GM18519 (cell line): ENCODE data around the gene PPP4R3B.

ENCODE experiments used
- ATAC-seq: cut with Tn5 transposase; IDR thresholded peaks from one replicate; pipeline ENCODE4 v1.9.1; 2021; ENCODE audit warnings: mild to moderate bottlenecking, moderate library complexity; ENCODE audit not compliant: unreplicated experiment, low FRiP score

The PPP4R3B gene

GRCh38 chr2:55524884-55525437 lies 92.5 kb downstream of the PPP4R3B start:
- ATAC-seq: no peak

GRCh38 chr2:55519938-55520885 lies 97.2 kb downstream of the PPP4R3B start:
- ATAC-seq: no peak

- no peak for ATAC-seq
These were observed 98.6 kb downstream of the PPP4R3B start for GRCh38 chr2:55518841-55519165.

GRCh38 chr2:55511508-55512124 lies 105.8 kb downstream of the PPP4R3B start:
- no peak for ATAC-seq

- ATAC-seq: no peak
These were observed 114.8 kb downstream of the PPP4R3B start for GRCh38 chr2:55502590-55503141.

GRCh38 chr2:55500025-55500424 lies 117.4 kb downstream of the PPP4R3B start:
- ATAC-seq: no peak

GRCh38 chr2:55498582-55498981 lies 118.8 kb downstream of the PPP4R3B start:
- no peak for ATAC-seq
